ENCODE results near the gene CNTN4. TPM values are rescaled to one million over a fixed set of nuclear protein-coding genes. Genes with fewer than 3 reads are reported as not detected.

The CNTN4 gene
- total RNA-seq, 1 donor from 2014 or later: not detected

DNA sequence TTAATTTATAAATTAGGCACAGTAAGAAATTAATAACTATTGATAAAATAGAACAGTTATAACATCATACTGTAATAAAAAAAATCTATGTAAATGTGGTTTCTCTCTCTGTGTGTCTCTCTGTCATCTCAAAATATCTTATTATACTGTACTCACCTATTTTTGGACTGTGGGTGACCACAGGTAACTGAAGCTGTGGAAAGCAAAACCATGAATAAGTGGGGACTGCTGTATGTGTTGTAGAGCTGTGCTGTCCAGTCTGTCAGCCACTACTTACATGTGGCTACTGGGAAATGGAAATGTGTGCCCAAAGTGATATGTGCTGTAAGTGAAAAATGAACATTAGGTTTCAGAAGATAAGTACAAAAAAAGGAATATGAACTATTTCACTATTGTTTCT, 145.5 kb downstream of the CNTN4 start:
- Histone ChIP-seq H3K27me3 (ENCODE audit: insufficient read depth, low read length) (no peaks in the 10 kb centered on the region), H3K4me3 (ENCODE audit: insufficient read depth, low read depth, low read length) (no peak overlapping the region), H2AFZ (ENCODE audit: low read depth, low read length) (no peak overlapping the region), H3K27ac (ENCODE audit: low read depth, low read length) (no peak overlapping the region), H3K9ac (ENCODE audit: low read length) (no peak overlapping the region), H3K79me2 (ENCODE audit: insufficient read depth, low read length) (no peaks in the 10 kb centered on the region), H3K4me1 (ENCODE audit: insufficient read depth, low read length) (no peaks in the 10 kb centered on the region), H3K4me2 (ENCODE audit: low read length) (no peak overlapping the region), H3K9me3 (ENCODE audit: insufficient read depth, low read depth, low read length) (peaks cover 5% of the 10 kb centered on the region), H4K20me1 (ENCODE audit: insufficient read depth, low read length) (no peaks in the 10 kb centered on the region), H3K36me3 (ENCODE audit: insufficient read depth, low read length) (no peaks in the 10 kb centered on the region)
- no peaks in the 10 kb centered on the region for H3K9me3 Mint-ChIP-seq (ENCODE audit: unreplicated experiment)
- no peaks in the 10 kb centered on the region for H3K27me3 Mint-ChIP-seq (ENCODE audit: low read depth, unreplicated experiment)
- DNase-seq (ENCODE audit: low read depth) (no peak), FAIRE-seq (no peak)
- no peak overlapping the region for H3K4me3 Mint-ChIP-seq (ENCODE audit: unreplicated experiment)
- TF ChIP-seq, protein P1, sequence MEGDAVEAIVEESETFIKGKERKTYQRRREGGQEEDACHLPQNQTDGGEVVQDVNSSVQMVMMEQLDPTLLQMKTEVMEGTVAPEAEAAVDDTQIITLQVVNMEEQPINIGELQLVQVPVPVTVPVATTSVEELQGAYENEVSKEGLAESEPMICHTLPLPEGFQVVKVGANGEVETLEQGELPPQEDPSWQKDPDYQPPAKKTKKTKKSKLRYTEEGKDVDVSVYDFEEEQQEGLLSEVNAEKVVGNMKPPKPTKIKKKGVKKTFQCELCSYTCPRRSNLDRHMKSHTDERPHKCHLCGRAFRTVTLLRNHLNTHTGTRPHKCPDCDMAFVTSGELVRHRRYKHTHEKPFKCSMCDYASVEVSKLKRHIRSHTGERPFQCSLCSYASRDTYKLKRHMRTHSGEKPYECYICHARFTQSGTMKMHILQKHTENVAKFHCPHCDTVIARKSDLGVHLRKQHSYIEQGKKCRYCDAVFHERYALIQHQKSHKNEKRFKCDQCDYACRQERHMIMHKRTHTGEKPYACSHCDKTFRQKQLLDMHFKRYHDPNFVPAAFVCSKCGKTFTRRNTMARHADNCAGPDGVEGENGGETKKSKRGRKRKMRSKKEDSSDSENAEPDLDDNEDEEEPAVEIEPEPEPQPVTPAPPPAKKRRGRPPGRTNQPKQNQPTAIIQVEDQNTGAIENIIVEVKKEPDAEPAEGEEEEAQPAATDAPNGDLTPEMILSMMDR (IDR thresholded peaks at IDR 0.05; ENCODE audit: insufficient read depth, low read depth, low read length): no peak
- H3K4me1 Mint-ChIP-seq (ENCODE audit: low read depth, unreplicated experiment): no peaks in the 10 kb centered on the region
- no peak overlapping the region for H3K27ac Mint-ChIP-seq (ENCODE audit: unreplicated experiment)
- no peaks in the 10 kb centered on the region for H3K36me3 Mint-ChIP-seq (ENCODE audit: low read depth, unreplicated experiment)

DNA sequence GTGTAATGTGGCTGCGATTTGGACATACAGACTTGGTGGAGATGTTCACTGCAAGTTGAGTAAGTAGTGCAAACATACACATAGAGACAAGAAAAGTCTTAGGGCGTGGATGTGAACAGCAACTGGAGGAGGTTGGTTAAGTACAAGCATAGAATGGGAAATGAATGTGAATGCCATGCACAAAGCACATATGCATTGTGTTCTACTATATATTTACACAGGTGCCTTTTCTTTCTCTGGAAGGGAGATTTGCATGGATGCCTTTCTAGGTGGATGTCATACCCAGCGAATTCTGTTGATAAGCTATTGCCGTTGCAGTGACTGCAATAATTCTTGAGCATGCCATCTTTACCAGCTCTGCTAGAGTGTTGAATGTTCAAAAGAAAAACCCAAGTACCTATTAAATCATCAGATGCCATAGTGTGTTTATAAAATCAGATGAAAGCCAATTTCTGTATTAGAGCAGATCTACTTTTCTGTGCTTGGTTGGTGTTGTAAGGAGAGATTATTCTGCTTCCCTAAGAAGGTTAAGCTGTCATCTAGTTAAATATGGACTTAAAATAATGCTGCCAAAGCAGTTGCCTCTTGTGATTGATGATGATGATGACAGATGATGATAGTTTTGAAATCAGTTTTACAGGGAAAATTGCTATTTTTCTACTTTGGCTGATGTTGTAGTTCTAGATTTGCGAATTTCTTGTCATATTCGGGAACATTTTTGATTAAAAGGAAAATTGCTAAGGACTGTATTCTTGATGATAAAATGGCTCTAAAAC, 148.4 kb downstream of the CNTN4 start:
- Histone ChIP-seq H3K4me2 (ENCODE audit: low read length) (no peak overlapping the region), H3K27ac (ENCODE audit: low read depth, low read length) (no peak overlapping the region), H3K27me3 (ENCODE audit: insufficient read depth, low read length) (peaks cover 2% of the 10 kb centered on the region), H3K79me2 (ENCODE audit: insufficient read depth, low read length) (no peaks in the 10 kb centered on the region), H4K20me1 (ENCODE audit: insufficient read depth, low read length) (no peaks in the 10 kb centered on the region), H3K4me1 (ENCODE audit: insufficient read depth, low read length) (no peaks in the 10 kb centered on the region), H3K9ac (ENCODE audit: low read length) (no peak overlapping the region), H3K36me3 (ENCODE audit: insufficient read depth, low read length) (no peaks in the 10 kb centered on the region), H3K9me3 (ENCODE audit: insufficient read depth, low read depth, low read length) (no peaks in the 10 kb centered on the region), H2AFZ (ENCODE audit: low read depth, low read length) (no peak overlapping the region), H3K4me3 (ENCODE audit: insufficient read depth, low read depth, low read length) (no peak overlapping the region)
- H3K4me3 Mint-ChIP-seq (ENCODE audit: unreplicated experiment): no peak overlapping the region
- DNase-seq (ENCODE audit: low read depth) (no peak), FAIRE-seq (no peak)
- TF ChIP-seq, protein P1 (IDR thresholded peaks at IDR 0.05; ENCODE audit: insufficient read depth, low read depth, low read length): no peak
- no peak for TF ChIP-seq EZH2 (IDR thresholded peaks at IDR 0.05; ENCODE audit: insufficient read depth, low read length)
- H3K4me1 Mint-ChIP-seq (ENCODE audit: low read depth, unreplicated experiment): no peaks in the 10 kb centered on the region
- H3K27me3 Mint-ChIP-seq (ENCODE audit: low read depth, unreplicated experiment): no peaks in the 10 kb centered on the region
- no peaks in the 10 kb centered on the region for H3K36me3 Mint-ChIP-seq (ENCODE audit: low read depth, unreplicated experiment)
- no peaks in the 10 kb centered on the region for H3K9me3 Mint-ChIP-seq (ENCODE audit: unreplicated experiment)
- H3K27ac Mint-ChIP-seq (ENCODE audit: unreplicated experiment): no peak overlapping the region

DNA sequence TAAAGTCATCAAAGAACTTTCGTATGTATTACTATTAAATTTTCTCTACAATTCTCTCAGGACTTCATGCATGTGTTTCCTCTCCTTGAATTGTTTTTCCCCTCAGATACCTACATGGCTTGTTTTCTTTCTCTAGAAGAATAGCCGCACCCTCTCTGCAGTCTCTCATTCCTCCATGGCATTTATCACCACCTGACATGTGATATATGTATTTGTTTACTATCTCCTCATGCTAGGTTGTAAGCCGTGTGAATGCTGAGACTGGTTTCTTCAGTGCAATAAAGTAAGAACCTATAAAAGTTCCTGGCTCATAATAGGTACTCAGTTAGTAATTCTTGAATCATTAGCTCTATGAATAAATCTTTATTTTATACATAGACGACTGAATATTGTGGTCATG, 149.2 kb downstream of the CNTN4 start:
- no peak for TF ChIP-seq EZH2 (IDR thresholded peaks at IDR 0.05; ENCODE audit: insufficient read depth, low read length)
- TF ChIP-seq, protein P1 (IDR thresholded peaks at IDR 0.05; ENCODE audit: insufficient read depth, low read depth, low read length): no peak
- Histone ChIP-seq H3K4me1 (ENCODE audit: insufficient read depth, low read length) (no peaks in the 10 kb centered on the region), H3K27me3 (ENCODE audit: insufficient read depth, low read length) (peaks cover 2% of the 10 kb centered on the region), H3K9me3 (ENCODE audit: insufficient read depth, low read depth, low read length) (no peaks in the 10 kb centered on the region), H3K4me3 (ENCODE audit: insufficient read depth, low read depth, low read length) (no peak overlapping the region), H2AFZ (ENCODE audit: low read depth, low read length) (no peak overlapping the region), H3K27ac (ENCODE audit: low read depth, low read length) (no peak overlapping the region), H3K36me3 (ENCODE audit: insufficient read depth, low read length) (no peaks in the 10 kb centered on the region), H3K79me2 (ENCODE audit: insufficient read depth, low read length) (no peaks in the 10 kb centered on the region), H3K9ac (ENCODE audit: low read length) (no peak overlapping the region), H4K20me1 (ENCODE audit: insufficient read depth, low read length) (no peaks in the 10 kb centered on the region), H3K4me2 (ENCODE audit: low read length) (no peak overlapping the region)
- Mint-ChIP-seq H3K4me3 (ENCODE audit: unreplicated experiment) (no peak overlapping the region), H3K36me3 (ENCODE audit: low read depth, unreplicated experiment) (no peaks in the 10 kb centered on the region), H3K27ac (ENCODE audit: unreplicated experiment) (no peak overlapping the region), H3K9me3 (ENCODE audit: unreplicated experiment) (no peaks in the 10 kb centered on the region), H3K27me3 (ENCODE audit: low read depth, unreplicated experiment) (no peaks in the 10 kb centered on the region), H3K4me1 (ENCODE audit: low read depth, unreplicated experiment) (no peaks in the 10 kb centered on the region)
- FAIRE-seq (no peak), DNase-seq (ENCODE audit: low read depth) (no peak)
